Ovary (tissue), 3 donors: Measurements from ENCODE around the gene SLC1A2.

Experiments
- EP300 ChIP-seq: sonication (generic); formaldehyde crosslinking; IDR thresholded peaks from one replicate; pipeline ENCODE4 v1.6.1; 2017; ENCODE audit warnings: antibody characterized with exemption
- POLR2A ChIP-seq: fragments of 450-650 bp; IDR thresholded peaks from one replicate; pipeline ENCODE4 v1.6.1; 2017; ENCODE audit warnings: antibody characterized with exemption, mild to moderate bottlenecking, moderate library complexity
- TF ChIP-seq, protein P1 (sequence below), 3 donors: fragments of 450-650 bp in 2 of 3; fragments of 200-600 bp in 1 of 3; IDR thresholded peaks; one replicate each; pipeline versions ENCODE4 v1.5.1 to v1.8.0; 2016 to 2022; ENCODE audit warnings: antibody characterized with exemption in 3 of 3, mild to moderate bottlenecking in 1 of 3
- donor health status: DM: no; HTN: no; CAD: no.

- TF ChIP-seq POLR2A, result no peak
- TF ChIP-seq, protein P1, sequence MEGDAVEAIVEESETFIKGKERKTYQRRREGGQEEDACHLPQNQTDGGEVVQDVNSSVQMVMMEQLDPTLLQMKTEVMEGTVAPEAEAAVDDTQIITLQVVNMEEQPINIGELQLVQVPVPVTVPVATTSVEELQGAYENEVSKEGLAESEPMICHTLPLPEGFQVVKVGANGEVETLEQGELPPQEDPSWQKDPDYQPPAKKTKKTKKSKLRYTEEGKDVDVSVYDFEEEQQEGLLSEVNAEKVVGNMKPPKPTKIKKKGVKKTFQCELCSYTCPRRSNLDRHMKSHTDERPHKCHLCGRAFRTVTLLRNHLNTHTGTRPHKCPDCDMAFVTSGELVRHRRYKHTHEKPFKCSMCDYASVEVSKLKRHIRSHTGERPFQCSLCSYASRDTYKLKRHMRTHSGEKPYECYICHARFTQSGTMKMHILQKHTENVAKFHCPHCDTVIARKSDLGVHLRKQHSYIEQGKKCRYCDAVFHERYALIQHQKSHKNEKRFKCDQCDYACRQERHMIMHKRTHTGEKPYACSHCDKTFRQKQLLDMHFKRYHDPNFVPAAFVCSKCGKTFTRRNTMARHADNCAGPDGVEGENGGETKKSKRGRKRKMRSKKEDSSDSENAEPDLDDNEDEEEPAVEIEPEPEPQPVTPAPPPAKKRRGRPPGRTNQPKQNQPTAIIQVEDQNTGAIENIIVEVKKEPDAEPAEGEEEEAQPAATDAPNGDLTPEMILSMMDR (IDR thresholded peaks at IDR 0.05), result no peak
- no peak for TF ChIP-seq EP300
Measured at GRCh38 chr11:35346472-35347156, 72.7 kb downstream of the SLC1A2 start.
